Astrocyte of the cerebellum (primary cell): Measurements from ENCODE around the gene RAB1B.

ENCODE experiments used
- DNase-seq: peaks from one replicate; pipeline ENCODE4 v3.0.0-alpha.2; 2011; ENCODE audit warnings: low read depth
- H3K4me3 ChIP-seq: 2 replicates; pipeline ENCODE4 v1.5.1; 2011; ENCODE audit warnings: mild to moderate bottlenecking, low read depth, low read length, moderate library complexity
- in situ Hi-C: cut with HindIII; loops from 2 replicates; pipeline ENCODE4 v1.10.0; 2017; ENCODE audit warnings: low sequenced_read_pairs
- TF ChIP-seq, protein P1 (sequence below): IDR thresholded peaks from 2 replicates; pipeline ENCODE4 v1.5.1; 2012; ENCODE audit warnings: low read length, low read depth, moderate library complexity, mild to moderate bottlenecking; ENCODE audit errors: missing control alignments

The RAB1B gene

GRCh38 chr11:66268244-66268951 lies at the start of gene RAB1B:
Gene RAB1B, plus strand, starts transcription at chr11:66268639. Its CDS starts 41 bp downstream, at chr11:66268680.
- peak; percentile 99 for DNase-seq
- peak within 1 kb of the TSS; percentile 64 for H3K4me3 ChIP-seq
- TF ChIP-seq, protein P1, sequence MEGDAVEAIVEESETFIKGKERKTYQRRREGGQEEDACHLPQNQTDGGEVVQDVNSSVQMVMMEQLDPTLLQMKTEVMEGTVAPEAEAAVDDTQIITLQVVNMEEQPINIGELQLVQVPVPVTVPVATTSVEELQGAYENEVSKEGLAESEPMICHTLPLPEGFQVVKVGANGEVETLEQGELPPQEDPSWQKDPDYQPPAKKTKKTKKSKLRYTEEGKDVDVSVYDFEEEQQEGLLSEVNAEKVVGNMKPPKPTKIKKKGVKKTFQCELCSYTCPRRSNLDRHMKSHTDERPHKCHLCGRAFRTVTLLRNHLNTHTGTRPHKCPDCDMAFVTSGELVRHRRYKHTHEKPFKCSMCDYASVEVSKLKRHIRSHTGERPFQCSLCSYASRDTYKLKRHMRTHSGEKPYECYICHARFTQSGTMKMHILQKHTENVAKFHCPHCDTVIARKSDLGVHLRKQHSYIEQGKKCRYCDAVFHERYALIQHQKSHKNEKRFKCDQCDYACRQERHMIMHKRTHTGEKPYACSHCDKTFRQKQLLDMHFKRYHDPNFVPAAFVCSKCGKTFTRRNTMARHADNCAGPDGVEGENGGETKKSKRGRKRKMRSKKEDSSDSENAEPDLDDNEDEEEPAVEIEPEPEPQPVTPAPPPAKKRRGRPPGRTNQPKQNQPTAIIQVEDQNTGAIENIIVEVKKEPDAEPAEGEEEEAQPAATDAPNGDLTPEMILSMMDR = no peak
- in situ Hi-C loops = no loop called here

DNA sequence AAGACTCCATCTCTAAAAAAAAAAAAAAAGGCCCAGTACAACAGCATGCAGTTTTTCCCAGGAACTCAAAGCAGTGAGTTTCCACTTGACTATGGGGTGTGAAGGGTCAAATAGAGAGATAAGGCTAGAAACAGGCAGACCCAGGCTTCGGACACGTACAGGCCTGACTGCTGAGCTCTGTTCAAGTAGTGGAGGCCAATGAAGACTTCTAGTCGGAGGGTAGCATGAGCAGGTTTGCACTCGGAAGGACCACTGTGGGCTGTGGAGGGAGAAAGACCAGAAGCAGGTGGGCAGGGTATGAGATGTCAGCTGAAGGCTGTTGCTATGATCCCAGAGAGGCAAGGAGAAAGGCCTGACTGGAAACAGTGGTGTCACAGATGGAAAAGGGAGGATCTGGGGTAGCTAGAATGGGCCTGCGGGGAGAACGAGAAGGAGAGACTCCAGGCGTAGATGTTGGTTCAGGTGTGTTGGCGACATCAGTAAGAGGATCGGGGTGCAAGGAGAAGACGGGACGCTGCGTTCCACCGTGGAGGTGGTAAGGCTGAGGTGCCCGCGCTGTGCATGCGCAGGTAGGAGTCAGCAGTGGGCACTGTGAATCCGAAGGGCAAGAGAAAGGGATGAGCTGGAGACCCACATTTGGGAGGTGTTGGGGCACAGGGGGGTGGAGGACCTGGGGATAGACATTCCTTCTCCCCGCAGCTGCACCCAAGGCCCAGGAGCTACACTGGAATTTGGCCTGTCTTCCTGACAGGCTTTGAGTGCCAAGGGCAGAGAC lies 49.4 kb upstream of the RAB1B start:
- H3K4me3 ChIP-seq = no peak overlapping the region
- TF ChIP-seq, protein P1 = no peak
- in situ Hi-C loops = loop anchor here (5.0 kb wide), 1 partner anchor 63 kb away; no protein-coding TSS in a partner anchor
- no peak for DNase-seq

GRCh38 chr11:66219846-66220565 lies 48.4 kb upstream of the RAB1B start:
- in situ Hi-C loops = loop anchor here (5.0 kb wide), 1 partner anchor 62 kb away; no protein-coding TSS in a partner anchor
- DNase-seq = no peak
- no peak overlapping the region for H3K4me3 ChIP-seq
- TF ChIP-seq, protein P1 = no peak

DNA sequence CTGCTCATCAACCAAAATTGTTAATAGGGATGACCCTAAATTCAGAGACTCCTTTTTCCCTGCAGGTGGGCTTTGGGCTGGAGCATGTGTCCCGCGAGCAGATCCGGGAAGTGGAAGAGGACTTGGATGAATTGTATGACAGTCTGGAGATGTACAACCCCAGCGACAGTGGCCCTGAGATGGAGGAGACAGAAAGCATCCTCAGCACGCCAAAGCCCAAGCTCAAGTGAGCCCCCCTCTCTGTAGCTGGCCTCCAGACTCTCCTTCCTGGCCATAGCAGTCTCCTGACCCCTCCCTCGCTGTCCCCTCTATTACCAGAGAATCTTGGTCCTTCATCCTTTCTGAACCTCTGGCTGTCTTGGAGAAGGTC lies 47.9 kb upstream of the RAB1B start:
- TF ChIP-seq, protein P1 = no peak
- no peak overlapping the region for H3K4me3 ChIP-seq
- in situ Hi-C loops = no loop called here
- DNase-seq = no peak

DNA sequence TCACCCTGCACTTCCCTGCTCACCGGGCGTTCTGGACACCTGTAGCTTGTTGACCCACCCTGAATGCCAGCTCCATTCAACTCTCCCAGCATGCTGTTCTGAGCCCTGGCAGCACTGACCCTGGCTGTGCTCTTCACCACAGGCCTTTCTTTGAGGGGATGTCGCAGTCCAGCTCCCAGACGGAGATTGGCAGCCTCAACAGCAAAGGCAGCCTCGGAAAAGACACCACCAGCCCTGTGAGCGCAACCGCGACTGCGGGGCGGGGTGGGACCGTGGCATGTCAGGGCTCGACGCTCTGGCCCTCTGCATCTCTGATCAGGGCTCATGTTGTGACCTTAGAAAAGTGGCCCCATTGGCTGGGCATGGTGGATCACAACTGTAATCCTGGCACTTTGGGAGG lies 47.4 kb upstream of the RAB1B start:
- TF ChIP-seq, protein P1 = no peak
- no peak overlapping the region for H3K4me3 ChIP-seq
- in situ Hi-C loops = no loop called here
- no peak for DNase-seq

- no peak overlapping the region for H3K4me3 ChIP-seq
- TF ChIP-seq, protein P1 = no peak
- DNase-seq = no peak
- in situ Hi-C loops = no loop called here
Observed at GRCh38 chr11:66221726-66222236, 46.7 kb upstream of the RAB1B start.
